SK-N-SH (cell line): ENCODE measurements around the gene SETBP1. TPM values are rescaled to one million over a fixed set of nuclear protein-coding genes. Genes with fewer than 3 reads are reported as not detected.

Experiments used
- CTCF ChIA-PET: fragments of 300-600, 350-600 bp; formaldehyde crosslinking; extraction: SDS; loops from one replicate; lab custom pipeline; 2021; lab: Yijun Ruan, JAX
- POLR2A ChIA-PET: fragments of 350-600 bp; sonication (Branson Sonifier 250); formaldehyde crosslinking; extraction: SDS; loops from one replicate; lab custom pipeline; 2020; ENCODE audit warnings: antibody characterized with exemption, inconsistent platforms; lab: Yijun Ruan, JAX
- DNase-seq: peaks from one replicate; pipeline ENCODE4 v3.0.0; 2012
- H2AFZ ChIP-seq: fragments of 200-600 bp; sonication (generic); 2 replicates; pipeline ENCODE4 v1.8.1; 2016; ENCODE audit warnings: antibody characterized with exemption, mild to moderate bottlenecking, low read depth
- H3F3A ChIP-seq: fragments of 200-600 bp; sonication (generic); replicated peaks from 2 replicates; pipeline ENCODE3; 2016; ENCODE audit warnings: antibody characterized with exemption, mild to moderate bottlenecking; ENCODE audit not compliant: insufficient read depth
- H3K27ac ChIP-seq, 2 experiments: fragments of 200-500 bp in 1 of 2; fragments of 200-600 bp in 1 of 2; sonication (Bioruptor generic) in 1 of 2; sonication (generic), shearing (Covaris generic) in 1 of 2; 2 replicates each; pipeline versions ENCODE4 v1.5.1 to v1.6.1; 2014 to 2016; ENCODE audit warnings: low read depth in 2 of 2, inconsistent platforms in 1 of 2, low read length in 1 of 2, mild to moderate bottlenecking in 1 of 2, mixed read lengths in 1 of 2
- H3K27me3 ChIP-seq: fragments of 200-600 bp; sonication (generic), shearing (Covaris generic); 2 replicates; pipeline ENCODE4 v1.6.1; 2016; ENCODE audit warnings: mixed run types; ENCODE audit not compliant: insufficient read depth
- H3K36me3 ChIP-seq, 2 experiments: fragments of 200-500 bp in 1 of 2; fragments of 200-600 bp in 1 of 2; sonication (Bioruptor generic) in 1 of 2; sonication (generic) in 1 of 2; replicated peaks in 1 of 2; 2 replicates each; pipeline versions ENCODE3 to v1.5.1; 2014 to 2016; ENCODE audit warnings: low read length in 1 of 2, mild to moderate bottlenecking in 1 of 2; ENCODE audit not compliant: insufficient read depth in 2 of 2, control insufficient read depth in 1 of 2
- H3K4me1 ChIP-seq, 2 experiments: fragments of 200-500 bp in 1 of 2; fragments of 200-600 bp in 1 of 2; sonication (Bioruptor generic) in 1 of 2; sonication (generic), shearing (Covaris generic) in 1 of 2; 2 replicates each; pipeline versions ENCODE4 v1.5.1 to v1.6.1; 2014 to 2016; ENCODE audit warnings: low read depth in 1 of 2, low read length in 1 of 2, mixed run types in 1 of 2; ENCODE audit not compliant: insufficient read depth in 2 of 2, control insufficient read depth in 1 of 2
- H3K4me2 ChIP-seq: fragments of 200-600 bp; sonication (generic), shearing (Covaris generic); 2 replicates; pipeline ENCODE4 v1.6.1; 2017; ENCODE audit warnings: mixed run types
- H3K4me3 ChIP-seq, 2 experiments: fragments of 200-500 bp in 1 of 2; fragments of 200-600 bp in 1 of 2; sonication (Bioruptor generic) in 1 of 2; sonication (generic), shearing (Covaris generic) in 1 of 2; 2 replicates each; pipeline versions ENCODE4 v1.5.1 to v1.8.1; 2014 to 2016; ENCODE audit warnings: low read depth in 2 of 2, inconsistent platforms in 1 of 2, low read length in 1 of 2, mild to moderate bottlenecking in 1 of 2, mixed read lengths in 1 of 2, moderate library complexity in 1 of 2
- H3K79me2 ChIP-seq: fragments of 200-600 bp; sonication (generic); 2 replicates; pipeline ENCODE4 v1.8.1; 2017; ENCODE audit warnings: mild to moderate bottlenecking; ENCODE audit not compliant: insufficient read depth
- H3K9ac ChIP-seq: fragments of 200-600 bp; sonication (generic); 2 replicates; pipeline ENCODE4 v1.6.1; 2017; ENCODE audit warnings: mixed run types
- H3K9me2 ChIP-seq: fragments of 200-600 bp; sonication (generic); 2 replicates; pipeline ENCODE4 v1.6.1; 2017; ENCODE audit warnings: mixed run types
- H3K9me3 ChIP-seq: fragments of 200-600 bp; sonication (generic); 2 replicates; pipeline ENCODE4 v1.6.1; 2017; ENCODE audit warnings: mixed run types, mild to moderate bottlenecking, moderate library complexity
- H4K20me1 ChIP-seq: fragments of 200-600 bp; sonication (generic); 2 replicates; pipeline ENCODE4 v1.6.1; 2017; ENCODE audit warnings: mild to moderate bottlenecking, mixed run types; ENCODE audit not compliant: insufficient read depth
- CHD2 ChIP-seq: fragments of 150-350 bp; IDR thresholded peaks from 2 replicates; pipeline ENCODE4 v1.6.1; 2018; ENCODE audit warnings: low read length; ENCODE audit not compliant: partially characterized antibody
- EP300 ChIP-seq, 2 experiments: IDR thresholded peaks; 2 replicates each; pipeline versions ENCODE4 v1.4.0 to v1.6.1; 2012; ENCODE audit warnings: borderline replicate concordance in 1 of 2, low read depth in 1 of 2, low read length in 1 of 2
- FOXJ3 ChIP-seq: sonication (generic); formaldehyde crosslinking; IDR thresholded peaks from 2 replicates; pipeline ENCODE4 v1.5.1; 2020; ENCODE audit warnings: mild to moderate bottlenecking, missing genetic modification reagents
- FOXM1 ChIP-seq: IDR thresholded peaks from 2 replicates; pipeline ENCODE4 v1.4.0; 2012; ENCODE audit warnings: low read depth, mild to moderate bottlenecking
- GABPA ChIP-seq: IDR thresholded peaks from 2 replicates; pipeline ENCODE4 v1.4.0; 2012; ENCODE audit warnings: low read depth, mild to moderate bottlenecking
- JUND ChIP-seq: IDR thresholded peaks from 2 replicates; pipeline ENCODE4 v1.4.0; 2012
- MXI1 ChIP-seq: IDR thresholded peaks from 2 replicates; pipeline ENCODE4 v1.6.1; 2012; ENCODE audit warnings: mild to moderate bottlenecking, low read depth, low read length, improper control_type of control experiment
- POLR2AphosphoS5 ChIP-seq: IDR thresholded peaks from 2 replicates; pipeline ENCODE4 v1.6.1; 2012; ENCODE audit warnings: low read depth, low read length
- RCOR1 ChIP-seq: fragments of 150-350 bp; IDR thresholded peaks from 2 replicates; pipeline ENCODE4 v1.6.1; 2017; ENCODE audit warnings: antibody characterized with exemption, low read length
- RFX5 ChIP-seq: IDR thresholded peaks from 2 replicates; pipeline ENCODE4 v1.6.1; 2012; ENCODE audit warnings: mild to moderate bottlenecking, improper control_type of control experiment, low read length
- RXRA ChIP-seq: IDR thresholded peaks from 2 replicates; pipeline ENCODE4 v1.4.0; 2012; ENCODE audit warnings: low read depth, mild to moderate bottlenecking, borderline replicate concordance
- SIN3A ChIP-seq: IDR thresholded peaks from 2 replicates; pipeline ENCODE4 v1.6.1; 2012; ENCODE audit warnings: low read depth, mild to moderate bottlenecking, low read length, moderate library complexity, borderline replicate concordance
- TAF1 ChIP-seq: IDR thresholded peaks from 2 replicates; pipeline ENCODE4 v1.6.1; 2012; ENCODE audit warnings: low read depth, mild to moderate bottlenecking, low read length, moderate library complexity, borderline replicate concordance
- TEAD4 ChIP-seq: IDR thresholded peaks from 2 replicates; pipeline ENCODE4 v1.4.0; 2012; ENCODE audit warnings: mild to moderate bottlenecking, borderline replicate concordance; ENCODE audit not compliant: insufficient read depth
- YY1 ChIP-seq: IDR thresholded peaks from 2 replicates; pipeline ENCODE4 v1.4.0; 2012; ENCODE audit warnings: low read depth, mild to moderate bottlenecking
- WGBS: methylation state at CpG from one replicate; pipeline ENCODE4 v1.1.6; 2017; ENCODE audit warnings: low lambda C conversion rate; 5-methylcytosine and 5-hydroxymethylcytosine counted together
- polyA plus RNA-seq, 3 experiments: library from polyadenylated mRNA; depleted of rRNA; stranded (reverse); fragments of >200 nt; gene quantifications; 2 replicates each; pipeline ENCODE4 v1.2.3, GENCODE V29; 2012
- TF ChIP-seq, protein P1 (sequence below): IDR thresholded peaks from 2 replicates; pipeline ENCODE4 v1.4.0; 2012; ENCODE audit warnings: low read depth
- TF ChIP-seq, protein P2 (sequence below): fragments of 150-350 bp; IDR thresholded peaks from 2 replicates; pipeline ENCODE4 v1.6.1; 2016; ENCODE audit warnings: mild to moderate bottlenecking, low read depth, low read length
- TF ChIP-seq, protein P3 (sequence below): IDR thresholded peaks from 2 replicates; pipeline ENCODE4 v1.4.0; 2012; ENCODE audit warnings: low read depth, borderline replicate concordance
- TF ChIP-seq, protein P4 (sequence below): fragments of 150-350 bp; IDR thresholded peaks from 2 replicates; pipeline ENCODE4 v1.6.1; 2017; ENCODE audit warnings: antibody characterized with exemption, low read length, low read depth, borderline replicate concordance
- TF ChIP-seq, protein P5 (sequence below): IDR thresholded peaks from 2 replicates; pipeline ENCODE4 v1.6.1; 2012; ENCODE audit warnings: mild to moderate bottlenecking, low read depth, low read length, moderate library complexity

Gene SETBP1
- polyA plus RNA-seq, 1 of the 3 experiments (the other 2 are of a cell fraction) = 3.0 TPM

DNA sequence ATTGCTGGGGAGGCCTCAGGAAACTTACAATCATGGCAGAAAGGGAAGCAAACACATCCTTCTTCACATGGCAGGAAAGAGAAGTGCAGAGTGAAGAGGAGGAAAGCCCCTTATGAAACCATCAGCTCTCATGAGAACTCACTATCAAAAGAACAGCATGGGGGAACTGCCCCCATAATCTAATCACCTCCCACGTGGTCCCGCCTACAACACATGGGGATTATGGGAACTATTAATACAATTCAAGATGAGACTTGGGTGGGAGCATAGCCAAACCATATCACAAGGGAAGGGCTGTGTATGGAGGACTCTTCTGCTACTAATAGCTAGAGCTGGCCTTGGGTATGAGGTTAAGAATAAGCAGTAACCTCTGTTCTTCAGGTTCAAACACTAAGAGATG is 8.8 kb upstream of the SETBP1 start:
- ChIA-PET CTCF (interaction anchor here (1.1 kb wide), 1 partner anchor 541 kb away, joined by 6 read pairs; no protein-coding TSS in a partner anchor), POLR2A (no interaction called here)
- no peaks in the 10 kb centered on the region for H3K9me2 ChIP-seq
- H3K27ac ChIP-seq = no peak overlapping the region
- H3K4me3 ChIP-seq = no peak overlapping the region
- H3K36me3 ChIP-seq = no peaks in the 10 kb centered on the region
- no peak for DNase-seq
- no peaks in the 10 kb centered on the region for H3K9me3 ChIP-seq
- H3K27me3 ChIP-seq = no peaks in the 10 kb centered on the region
- 63% methylated on average over 2 of the region's 2 CpGs for WGBS
- H3K4me1 ChIP-seq = no peaks in the 10 kb centered on the region
- H4K20me1 ChIP-seq = no peaks in the 10 kb centered on the region
- TF ChIP-seq FOXM1 (no peak), MXI1 (no peak), SIN3A (no peak), JUND (no peak), EP300 (IDR thresholded peaks at IDR 0.05; ENCODE audit: borderline replicate concordance in 1 of 2, low read depth in 1 of 2, low read length in 1 of 2) (no peak), POLR2AphosphoS5 (no peak), RXRA (no peak), TEAD4 (no peak), TAF1 (no peak), RCOR1 (no peak), FOXJ3 (CRISPR knock-in tag) (no peak)
- TF ChIP-seq, protein P1, sequence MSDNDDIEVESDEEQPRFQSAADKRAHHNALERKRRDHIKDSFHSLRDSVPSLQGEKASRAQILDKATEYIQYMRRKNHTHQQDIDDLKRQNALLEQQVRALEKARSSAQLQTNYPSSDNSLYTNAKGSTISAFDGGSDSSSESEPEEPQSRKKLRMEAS = no peak
- TF ChIP-seq, all 33 proteins: peak for 0
- Histone ChIP-seq H3K9ac (no peak overlapping the region), H3K79me2 (no peaks in the 10 kb centered on the region), H2AFZ (no peak overlapping the region), H3K4me2 (no peak overlapping the region), H3F3A (no peaks in the 10 kb centered on the region)

DNA sequence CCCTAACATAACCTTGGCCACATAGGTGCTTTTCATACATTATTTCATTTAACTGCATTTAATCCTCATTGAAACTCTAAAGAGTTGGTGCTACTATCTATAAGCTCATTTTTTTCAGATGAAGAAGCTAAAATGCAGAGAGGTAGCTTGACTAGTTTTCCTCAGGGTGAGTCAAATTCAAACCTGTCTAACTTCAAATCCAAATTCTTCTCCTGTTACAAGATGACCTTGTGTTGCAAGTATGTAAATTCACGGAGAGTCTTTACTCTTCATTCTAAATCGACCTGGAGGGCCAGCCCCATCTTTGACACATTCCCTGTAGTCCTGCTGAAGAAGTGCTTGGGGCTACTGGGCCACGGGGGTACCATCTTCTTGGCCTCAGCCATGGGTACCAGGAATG is 8.2 kb upstream of the SETBP1 start:
- TF ChIP-seq FOXJ3 (CRISPR knock-in tag) (no peak), FOXM1 (no peak), GABPA (no peak), CHD2 (no peak), RFX5 (no peak), YY1 (no peak), TEAD4 (no peak)
- TF ChIP-seq, protein P2, sequence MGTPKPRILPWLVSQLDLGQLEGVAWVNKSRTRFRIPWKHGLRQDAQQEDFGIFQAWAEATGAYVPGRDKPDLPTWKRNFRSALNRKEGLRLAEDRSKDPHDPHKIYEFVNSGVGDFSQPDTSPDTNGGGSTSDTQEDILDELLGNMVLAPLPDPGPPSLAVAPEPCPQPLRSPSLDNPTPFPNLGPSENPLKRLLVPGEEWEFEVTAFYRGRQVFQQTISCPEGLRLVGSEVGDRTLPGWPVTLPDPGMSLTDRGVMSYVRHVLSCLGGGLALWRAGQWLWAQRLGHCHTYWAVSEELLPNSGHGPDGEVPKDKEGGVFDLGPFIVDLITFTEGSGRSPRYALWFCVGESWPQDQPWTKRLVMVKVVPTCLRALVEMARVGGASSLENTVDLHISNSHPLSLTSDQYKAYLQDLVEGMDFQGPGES = no peak
- TF ChIP-seq, protein P1 = no peak
- TF ChIP-seq, protein P3, sequence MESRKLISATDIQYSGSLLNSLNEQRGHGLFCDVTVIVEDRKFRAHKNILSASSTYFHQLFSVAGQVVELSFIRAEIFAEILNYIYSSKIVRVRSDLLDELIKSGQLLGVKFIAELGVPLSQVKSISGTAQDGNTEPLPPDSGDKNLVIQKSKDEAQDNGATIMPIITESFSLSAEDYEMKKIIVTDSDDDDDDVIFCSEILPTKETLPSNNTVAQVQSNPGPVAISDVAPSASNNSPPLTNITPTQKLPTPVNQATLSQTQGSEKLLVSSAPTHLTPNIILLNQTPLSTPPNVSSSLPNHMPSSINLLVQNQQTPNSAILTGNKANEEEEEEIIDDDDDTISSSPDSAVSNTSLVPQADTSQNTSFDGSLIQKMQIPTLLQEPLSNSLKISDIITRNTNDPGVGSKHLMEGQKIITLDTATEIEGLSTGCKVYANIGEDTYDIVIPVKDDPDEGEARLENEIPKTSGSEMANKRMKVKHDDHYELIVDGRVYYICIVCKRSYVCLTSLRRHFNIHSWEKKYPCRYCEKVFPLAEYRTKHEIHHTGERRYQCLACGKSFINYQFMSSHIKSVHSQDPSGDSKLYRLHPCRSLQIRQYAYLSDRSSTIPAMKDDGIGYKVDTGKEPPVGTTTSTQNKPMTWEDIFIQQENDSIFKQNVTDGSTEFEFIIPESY = no peak
- TF ChIP-seq, protein P4, sequence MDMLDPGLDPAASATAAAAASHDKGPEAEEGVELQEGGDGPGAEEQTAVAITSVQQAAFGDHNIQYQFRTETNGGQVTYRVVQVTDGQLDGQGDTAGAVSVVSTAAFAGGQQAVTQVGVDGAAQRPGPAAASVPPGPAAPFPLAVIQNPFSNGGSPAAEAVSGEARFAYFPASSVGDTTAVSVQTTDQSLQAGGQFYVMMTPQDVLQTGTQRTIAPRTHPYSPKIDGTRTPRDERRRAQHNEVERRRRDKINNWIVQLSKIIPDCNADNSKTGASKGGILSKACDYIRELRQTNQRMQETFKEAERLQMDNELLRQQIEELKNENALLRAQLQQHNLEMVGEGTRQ = no peak
- TF ChIP-seq, protein P5, sequence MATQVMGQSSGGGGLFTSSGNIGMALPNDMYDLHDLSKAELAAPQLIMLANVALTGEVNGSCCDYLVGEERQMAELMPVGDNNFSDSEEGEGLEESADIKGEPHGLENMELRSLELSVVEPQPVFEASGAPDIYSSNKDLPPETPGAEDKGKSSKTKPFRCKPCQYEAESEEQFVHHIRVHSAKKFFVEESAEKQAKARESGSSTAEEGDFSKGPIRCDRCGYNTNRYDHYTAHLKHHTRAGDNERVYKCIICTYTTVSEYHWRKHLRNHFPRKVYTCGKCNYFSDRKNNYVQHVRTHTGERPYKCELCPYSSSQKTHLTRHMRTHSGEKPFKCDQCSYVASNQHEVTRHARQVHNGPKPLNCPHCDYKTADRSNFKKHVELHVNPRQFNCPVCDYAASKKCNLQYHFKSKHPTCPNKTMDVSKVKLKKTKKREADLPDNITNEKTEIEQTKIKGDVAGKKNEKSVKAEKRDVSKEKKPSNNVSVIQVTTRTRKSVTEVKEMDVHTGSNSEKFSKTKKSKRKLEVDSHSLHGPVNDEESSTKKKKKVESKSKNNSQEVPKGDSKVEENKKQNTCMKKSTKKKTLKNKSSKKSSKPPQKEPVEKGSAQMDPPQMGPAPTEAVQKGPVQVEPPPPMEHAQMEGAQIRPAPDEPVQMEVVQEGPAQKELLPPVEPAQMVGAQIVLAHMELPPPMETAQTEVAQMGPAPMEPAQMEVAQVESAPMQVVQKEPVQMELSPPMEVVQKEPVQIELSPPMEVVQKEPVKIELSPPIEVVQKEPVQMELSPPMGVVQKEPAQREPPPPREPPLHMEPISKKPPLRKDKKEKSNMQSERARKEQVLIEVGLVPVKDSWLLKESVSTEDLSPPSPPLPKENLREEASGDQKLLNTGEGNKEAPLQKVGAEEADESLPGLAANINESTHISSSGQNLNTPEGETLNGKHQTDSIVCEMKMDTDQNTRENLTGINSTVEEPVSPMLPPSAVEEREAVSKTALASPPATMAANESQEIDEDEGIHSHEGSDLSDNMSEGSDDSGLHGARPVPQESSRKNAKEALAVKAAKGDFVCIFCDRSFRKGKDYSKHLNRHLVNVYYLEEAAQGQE = no peak
- H3K9me2 ChIP-seq = no peaks in the 10 kb centered on the region
- H3K4me3 ChIP-seq = no peak overlapping the region
- no peaks in the 10 kb centered on the region for H3K4me1 ChIP-seq
- ChIA-PET POLR2A (no interaction called here), CTCF (interaction anchor here (1.0 kb wide), 1 partner anchor 270 kb away, joined by 3 read pairs; no protein-coding TSS in a partner anchor)
- DNase-seq = no peak
- no peaks in the 10 kb centered on the region for H4K20me1 ChIP-seq
- no peaks in the 10 kb centered on the region for H3K27me3 ChIP-seq
- H3K79me2 ChIP-seq = no peaks in the 10 kb centered on the region
- H3F3A ChIP-seq = no peaks in the 10 kb centered on the region
- 50% methylated on average over 3 of the region's 3 CpGs for WGBS
- H2AFZ ChIP-seq = no peak overlapping the region
- no peak overlapping the region for H3K9ac ChIP-seq
- no peak overlapping the region for H3K27ac ChIP-seq
- H3K9me3 ChIP-seq = no peaks in the 10 kb centered on the region
- H3K4me2 ChIP-seq = no peak overlapping the region
- H3K36me3 ChIP-seq = no peaks in the 10 kb centered on the region
